GM18526 (cell line): ENCODE data around the gene TP73.

Source experiments
- POLR2A ChIP-seq: IDR thresholded peaks from 3 replicates; pipeline ENCODE4 v1.6.1; 2011; ENCODE audit not compliant: insufficient read length; ENCODE audit errors: extremely low read depth

TP73 gene

DNA sequence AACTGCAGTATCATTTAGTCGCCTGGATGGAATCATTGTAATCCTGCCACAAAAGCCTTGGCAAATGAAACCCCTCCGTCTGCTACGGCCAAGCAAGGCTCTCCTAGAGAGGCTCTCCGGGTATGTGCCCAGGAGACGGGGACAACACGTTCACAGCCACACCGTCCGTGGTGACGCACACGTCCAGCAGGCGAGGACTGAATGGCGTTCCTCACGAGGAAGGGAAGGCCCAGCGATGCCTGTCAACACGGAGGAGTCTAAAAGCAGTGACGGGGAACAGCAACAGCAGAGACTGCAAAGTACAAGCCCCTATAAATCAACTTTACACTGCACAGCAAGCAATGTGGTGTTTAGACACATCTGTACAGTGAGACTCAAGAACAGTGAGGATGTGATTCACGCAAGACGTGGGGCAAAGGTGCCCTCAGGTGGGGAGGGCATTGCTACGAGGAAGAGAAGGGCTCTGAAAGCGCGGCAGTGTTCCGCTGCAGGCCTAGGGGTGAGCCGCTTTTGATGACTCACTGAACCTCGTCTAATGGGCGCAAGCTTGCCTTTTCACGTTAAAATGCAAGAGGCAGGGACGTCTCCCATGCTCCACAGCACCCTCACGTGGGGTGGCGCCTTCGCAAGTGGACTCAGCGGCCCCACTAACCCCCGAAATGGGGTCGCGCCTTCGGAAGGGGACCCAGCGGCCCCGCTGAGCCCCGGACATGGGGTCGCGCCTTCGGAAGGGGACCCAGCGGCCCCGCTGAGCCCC is 9.2 kb upstream of the TP73 start:
- TF ChIP-seq POLR2A, result no peak

- TF ChIP-seq POLR2A, result no peak
These were observed 8.0 kb upstream of the TP73 start for GRCh38 chr1:3644273-3644672.

GRCh38 chr1:3645247-3645646 is 7.1 kb upstream of the TP73 start:
- no peak for TF ChIP-seq POLR2A

DNA sequence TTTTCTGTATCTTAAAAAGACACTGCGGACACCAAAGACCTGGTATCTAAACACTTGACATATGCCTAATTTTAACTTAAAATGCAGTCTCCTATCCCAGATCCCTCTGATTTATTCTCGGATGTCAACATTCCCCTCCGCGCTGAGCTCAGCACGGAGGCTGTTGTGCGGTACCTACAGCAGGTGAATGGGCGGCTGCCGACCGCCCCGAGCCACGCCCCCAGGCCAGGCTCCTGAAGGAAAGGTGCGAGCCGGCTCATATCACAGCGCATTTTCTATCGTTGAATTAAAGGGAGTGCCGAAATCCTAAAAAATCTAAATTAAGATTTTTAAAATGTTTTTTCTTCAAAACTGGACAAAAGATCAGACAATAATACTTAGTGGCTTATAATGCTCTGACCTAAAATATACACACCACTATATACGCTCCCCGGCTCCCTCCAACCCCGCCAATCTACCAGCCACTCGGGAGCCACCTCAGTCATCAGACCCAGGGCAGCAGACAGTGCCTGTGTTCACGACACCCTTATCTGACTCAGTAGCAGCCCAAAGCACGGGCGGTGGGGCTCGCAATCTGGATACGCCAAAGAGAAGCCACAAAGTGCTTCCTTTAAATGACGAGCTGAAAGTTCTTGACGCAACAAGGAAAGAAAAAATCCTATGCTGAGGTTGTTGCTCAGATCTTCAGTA is 6.5 kb upstream of the TP73 start:
- TF ChIP-seq POLR2A, result no peak

DNA sequence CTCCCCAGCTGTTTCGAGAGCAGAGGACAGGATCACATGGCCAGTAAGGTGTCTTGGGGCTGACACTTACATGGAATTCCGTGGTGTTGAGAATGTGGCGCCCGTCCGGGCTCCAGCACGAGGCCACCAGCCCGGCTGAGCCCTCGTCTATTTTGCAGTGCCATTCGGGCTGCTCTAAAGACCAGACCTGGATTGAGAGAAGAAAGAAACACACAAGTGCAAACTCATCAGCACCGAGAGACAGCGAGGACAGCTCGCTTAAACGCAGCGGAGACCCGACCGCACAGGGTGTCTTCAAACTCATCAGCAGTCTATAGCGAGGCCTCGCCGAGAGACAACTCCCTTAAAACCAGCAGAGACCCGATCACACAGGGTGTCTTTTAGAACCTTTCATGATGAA is 5.7 kb upstream of the TP73 start:
- no peak for TF ChIP-seq POLR2A

GRCh38 chr1:3649342-3650247 is 2.7 kb upstream of the TP73 start, which contains the start of gene WRAP73:
Gene WRAP73 (minus strand): TSS chr1:3650103. CDS start chr1:3649999, 104 bp downstream.
- TF ChIP-seq POLR2A, result peak; percentile 74

DNA sequence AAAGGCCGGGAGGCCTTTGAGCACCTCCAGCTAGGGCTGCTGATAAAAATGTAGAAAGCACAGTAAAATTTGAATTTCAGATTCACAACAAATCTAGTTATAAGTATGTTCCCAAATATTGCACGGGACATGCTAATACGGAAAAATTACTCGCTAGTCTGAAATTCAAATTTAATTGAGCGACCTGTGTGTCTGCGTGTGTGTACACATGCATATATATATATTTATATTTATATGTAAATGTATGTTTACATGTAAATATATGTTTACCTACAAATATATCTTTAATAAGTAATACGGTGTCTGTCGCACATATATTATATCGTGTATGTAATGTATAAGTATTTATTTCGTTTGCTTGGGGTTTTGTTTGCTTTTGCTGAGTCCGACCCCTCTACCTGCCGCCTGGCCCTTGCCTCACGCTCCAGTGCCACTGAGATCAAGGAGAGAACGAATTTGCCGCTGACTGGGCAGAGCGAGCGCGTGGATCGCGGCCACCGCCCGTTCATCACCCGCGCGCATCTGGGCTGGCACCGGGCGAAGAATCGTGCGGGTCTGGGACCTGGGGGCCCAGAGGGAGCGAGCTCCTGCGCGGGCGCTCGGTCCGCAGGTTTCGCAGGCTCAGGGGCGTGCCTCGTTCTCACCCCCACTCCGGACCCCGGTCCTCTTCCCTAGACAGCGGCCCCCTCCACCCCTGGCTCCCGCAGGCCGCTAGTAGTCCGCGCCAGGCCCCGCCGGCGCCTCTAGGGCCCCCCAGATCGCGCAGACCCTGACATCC is 1.9 kb upstream of the TP73 start:
- TF ChIP-seq POLR2A, result no peak

GRCh38 chr1:3651026-3651929 is 1.0 kb upstream of the TP73 start:
- TF ChIP-seq POLR2A, result no peak

DNA sequence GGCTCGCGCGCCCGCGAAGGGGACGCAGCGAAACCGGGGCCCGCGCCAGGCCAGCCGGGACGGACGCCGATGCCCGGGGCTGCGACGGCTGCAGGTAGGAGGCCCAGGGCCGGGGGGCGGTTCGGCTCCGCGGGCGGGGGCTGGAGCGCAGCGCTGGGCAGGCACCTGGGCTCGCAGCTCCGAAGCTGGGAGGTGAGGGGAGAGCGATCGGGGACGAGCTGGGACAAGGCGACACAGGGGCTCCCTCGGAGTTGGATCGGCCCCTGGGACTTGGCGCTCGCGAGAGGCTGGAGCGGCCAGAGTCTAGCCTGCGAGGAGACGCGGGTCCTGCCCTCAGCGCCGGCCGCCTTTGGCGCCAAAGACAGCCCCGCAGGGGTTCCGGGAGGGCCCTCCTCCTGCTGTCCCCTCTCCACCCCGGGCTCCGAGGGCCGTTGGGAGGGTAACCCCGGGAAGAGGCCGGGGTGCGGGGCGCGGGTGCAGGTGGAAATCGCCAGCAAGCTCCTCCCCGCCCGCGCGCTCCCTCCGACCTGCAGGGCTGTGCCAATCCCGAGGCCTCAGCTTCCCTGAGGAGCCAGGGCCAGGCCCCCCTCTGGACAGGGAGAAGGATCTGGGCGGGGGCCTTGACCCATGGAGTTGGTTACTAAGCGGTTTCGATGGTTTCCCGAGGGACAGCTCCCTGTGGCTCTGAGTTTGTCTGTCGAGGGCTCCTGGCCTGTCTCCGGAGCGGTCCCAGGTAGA is 401 bp downstream of the TP73 start:
- TF ChIP-seq POLR2A, result no peak

DNA sequence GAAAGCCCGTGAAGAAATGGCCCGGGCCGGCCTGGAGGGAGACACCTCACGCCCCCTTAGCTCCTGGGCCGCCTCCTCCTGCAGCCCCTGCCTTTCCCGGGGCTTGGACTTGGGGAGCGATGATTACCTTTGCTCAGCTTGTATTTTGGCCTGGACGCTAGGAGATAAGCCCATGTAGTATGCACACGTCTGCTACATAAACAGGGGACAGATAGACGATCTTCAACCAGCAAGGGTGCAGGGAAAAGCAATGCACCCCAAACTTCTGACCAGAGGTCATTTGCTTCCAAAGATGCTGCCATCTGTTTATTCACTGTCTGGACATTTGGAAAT is 936 bp downstream of the TP73 start:
- TF ChIP-seq POLR2A, result no peak

GRCh38 chr1:3654549-3655281 is 2.4 kb downstream of the TP73 start:
- no peak for TF ChIP-seq POLR2A

DNA sequence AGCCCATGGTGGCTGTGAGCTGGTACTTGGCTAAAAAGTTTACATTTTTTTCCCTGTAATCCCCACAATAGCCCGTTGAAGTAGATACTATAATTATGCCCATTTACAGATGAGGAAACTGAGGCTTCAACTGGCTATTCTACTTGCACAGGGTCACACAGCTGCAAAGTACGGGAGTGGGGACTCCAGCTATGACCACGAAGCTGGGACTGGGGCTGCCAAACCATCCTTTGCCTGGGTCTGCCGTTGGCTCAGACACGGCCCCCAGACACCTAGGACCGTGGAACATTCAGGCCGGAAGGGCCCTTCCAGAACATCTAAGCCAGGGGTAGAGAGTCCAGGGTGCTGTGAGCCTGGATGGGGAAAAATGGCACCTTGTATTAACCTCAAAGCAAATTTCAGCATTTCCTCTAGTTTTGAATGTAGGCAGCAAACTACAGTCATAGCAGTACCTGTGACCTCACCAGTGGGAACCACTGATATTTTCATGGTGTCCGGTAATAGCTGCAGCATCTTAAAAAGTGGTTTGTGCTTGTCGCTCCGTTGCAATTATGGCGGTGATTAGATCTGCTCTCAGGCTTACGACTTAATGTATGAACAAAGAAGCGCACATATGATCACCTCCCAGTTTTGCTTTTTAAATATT is 4.3 kb downstream of the TP73 start:
- no peak for TF ChIP-seq POLR2A
